GM19463 (cell line): ENCODE results near the gene CLK2.
A peak's percentile ranks its signal among the peaks of the same experiment; 100 is the strongest.
"Not testable (repeated sequence)": the region's sequence is repeated elsewhere in the genome, so short reads cannot be mapped to it uniquely, and the experiment has no call there.

Experiments
- ATAC-seq: cut with Tn5 transposase; IDR thresholded peaks from one replicate; pipeline ENCODE4 v1.9.1; 2021; ENCODE audit warnings: mild to moderate bottlenecking, moderate library complexity; ENCODE audit not compliant: unreplicated experiment

Gene CLK2

DNA sequence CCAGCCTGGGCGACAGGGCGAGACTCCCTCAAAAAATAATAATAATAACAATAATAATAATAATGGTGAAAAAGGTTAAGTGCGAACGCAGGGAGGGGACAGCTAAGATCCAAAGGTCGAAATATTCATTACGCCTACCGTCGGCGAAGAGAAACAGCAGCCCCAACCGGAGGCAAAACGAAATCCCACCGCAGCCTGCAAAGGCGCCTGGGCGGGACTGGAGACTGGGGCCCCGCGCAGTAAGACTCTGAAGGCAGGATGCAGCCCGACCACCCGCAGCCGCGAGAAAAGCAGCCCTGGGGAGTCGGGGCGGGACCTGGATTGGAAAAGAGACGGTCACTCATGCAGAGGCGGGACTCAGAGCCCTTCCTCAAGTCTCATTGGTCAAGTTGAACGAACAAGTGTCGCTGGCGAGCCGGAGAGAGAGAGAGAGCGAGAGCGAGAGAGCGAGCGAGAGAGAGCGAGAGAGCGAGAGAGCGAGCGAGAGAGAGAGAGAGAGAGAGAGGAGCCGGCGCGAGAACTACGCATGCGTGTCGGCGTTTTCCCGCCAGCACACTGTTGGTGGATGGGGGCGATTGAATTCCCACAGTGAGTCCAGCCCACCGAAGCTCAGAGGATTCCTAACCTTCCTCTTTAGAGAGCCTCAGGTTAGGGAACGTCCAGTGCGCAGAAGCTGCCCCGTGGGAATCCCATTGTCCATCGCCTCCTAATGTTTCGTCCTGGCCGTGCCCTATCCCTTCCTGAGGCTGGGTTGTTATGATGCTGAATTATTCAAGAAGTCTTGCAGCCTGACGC lies 28.7 kb downstream of the CLK2 start:
- ATAC-seq: peak; percentile 87

DNA sequence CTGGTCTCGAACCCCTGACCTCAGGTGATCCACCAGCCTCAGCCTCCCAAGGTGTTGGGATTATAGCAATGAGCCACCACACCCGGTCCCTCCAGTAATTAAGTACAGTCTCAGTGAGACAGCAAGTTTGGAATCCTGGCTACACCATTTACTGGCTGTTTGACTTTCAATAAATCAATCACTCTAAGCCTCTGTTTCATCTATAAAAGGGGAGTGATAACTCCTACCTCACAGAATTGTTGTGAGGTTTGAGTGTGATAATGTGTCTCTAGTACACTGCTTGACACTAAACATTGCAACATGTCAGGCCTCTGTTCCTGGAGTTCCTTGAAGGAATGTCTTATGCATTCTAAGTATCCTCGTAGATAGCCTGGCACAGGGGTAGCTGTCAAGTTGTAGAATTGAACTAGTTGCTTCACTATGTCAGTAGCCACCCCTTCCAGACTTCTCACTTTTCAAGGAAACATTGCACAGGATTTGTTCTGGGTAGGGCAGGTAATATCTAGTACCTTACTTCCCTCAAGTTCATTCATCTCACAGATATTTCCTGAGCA lies 30.4 kb downstream of the CLK2 start:
- ATAC-seq: no peak

DNA sequence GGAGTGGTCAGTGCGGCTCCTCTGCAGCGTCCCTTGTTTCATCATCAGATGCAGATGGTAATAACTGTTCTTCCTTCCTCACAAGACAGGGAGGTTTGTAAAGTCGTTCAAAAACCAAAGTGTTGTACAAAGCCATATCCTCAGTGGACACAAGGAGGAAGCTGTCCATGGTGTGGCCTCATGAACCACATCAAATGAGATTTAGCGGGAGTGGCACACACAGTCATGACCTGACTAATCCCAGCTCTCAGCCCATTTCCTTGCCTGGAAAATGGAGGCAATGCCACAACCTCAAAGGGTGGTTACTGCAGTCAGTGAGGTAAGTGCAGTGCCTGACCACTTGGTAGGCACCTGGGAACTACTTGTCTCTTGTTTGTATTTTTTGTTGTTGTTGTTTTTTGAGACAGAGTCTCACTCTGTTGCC lies 31.5 kb downstream of the CLK2 start:
- ATAC-seq: no peak

DNA sequence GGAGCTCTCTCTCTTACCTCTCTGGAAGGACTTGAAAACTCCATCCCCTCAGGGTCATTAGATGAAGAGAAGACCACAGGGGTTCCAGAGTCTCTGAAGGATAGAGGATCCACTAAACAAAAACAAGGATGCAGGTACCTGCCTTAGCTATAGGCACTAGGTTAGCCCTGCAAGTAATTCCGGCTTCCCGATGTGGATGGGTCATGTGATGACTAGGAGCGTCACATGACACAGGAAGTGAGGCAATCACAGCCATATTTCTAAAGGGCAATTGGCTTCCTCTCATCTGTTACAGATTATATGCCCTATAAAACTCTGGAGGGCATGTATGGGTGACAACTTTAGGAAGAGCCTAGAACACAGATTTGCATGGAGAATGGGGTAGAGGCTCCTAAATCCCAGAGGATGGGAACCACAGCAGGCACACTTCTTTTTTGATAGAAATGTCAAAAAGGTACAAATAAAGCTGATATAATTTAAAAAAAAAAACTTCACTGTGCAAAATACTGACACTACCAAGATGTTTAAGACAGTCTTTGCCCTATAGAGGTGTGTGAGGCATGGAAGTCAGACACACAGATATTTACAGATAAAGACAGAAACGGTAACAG lies 32.1 kb downstream of the CLK2 start:
- ATAC-seq: no peak

DNA sequence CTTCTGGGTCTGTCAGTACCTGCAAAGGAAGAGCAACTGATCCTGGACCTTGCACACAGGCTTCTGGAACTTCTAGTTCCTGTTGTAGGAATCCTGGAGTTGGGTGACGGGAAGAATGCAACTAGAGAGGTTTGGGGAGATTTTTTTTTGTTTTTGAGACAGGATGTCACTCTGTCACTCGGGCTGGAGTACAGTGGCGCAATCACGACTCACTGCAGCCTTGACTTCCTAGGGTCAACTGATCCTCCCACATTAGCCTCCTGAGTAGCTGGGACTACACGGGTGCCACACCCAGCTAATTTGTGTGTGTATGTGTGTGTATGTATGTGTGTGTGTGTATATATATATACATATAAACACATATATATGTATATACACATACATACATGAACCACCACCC lies 36.9 kb downstream of the CLK2 start:
- no peak for ATAC-seq

DNA sequence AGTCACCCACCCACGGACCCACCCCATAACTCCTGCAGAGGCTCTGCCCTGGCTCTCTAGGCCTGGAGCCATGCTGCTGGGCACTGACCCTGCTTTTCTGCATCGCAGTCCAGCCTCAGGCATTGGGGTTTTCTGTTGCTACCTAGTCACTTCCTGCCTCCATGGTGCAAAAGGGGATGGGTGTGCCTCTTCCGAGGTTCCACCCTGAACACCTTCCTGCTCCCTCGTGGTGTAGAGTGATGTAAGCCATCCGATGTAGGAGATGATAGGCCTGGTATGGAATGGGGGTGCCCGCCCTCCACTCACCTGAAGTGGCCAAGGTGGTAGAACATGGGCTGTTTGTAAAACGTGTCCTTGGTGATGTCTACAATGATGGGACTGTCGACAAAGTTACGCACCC lies 37.9 kb downstream of the CLK2 start:
- ATAC-seq: not testable (repeated sequence)

DNA sequence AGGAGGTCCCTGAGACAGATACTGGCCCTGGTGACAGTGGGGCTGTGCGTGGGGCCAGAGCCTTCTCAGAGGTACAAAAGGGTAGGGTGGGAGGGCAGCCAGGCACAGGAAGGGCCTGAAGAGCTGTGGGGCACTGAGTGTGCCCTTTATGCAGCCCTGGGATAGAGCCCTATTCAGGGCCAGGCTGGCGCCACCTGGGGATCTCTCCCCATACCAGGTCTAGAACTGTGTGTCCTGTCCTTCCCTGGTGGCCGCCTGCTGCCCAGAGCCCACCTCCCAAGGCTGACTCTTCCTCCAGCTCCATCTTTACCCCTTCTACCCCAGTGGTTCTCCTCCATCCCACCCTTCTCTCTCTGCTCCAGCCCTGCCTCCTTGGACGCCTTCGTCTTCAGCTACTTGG lies 39.8 kb downstream of the CLK2 start:
- not testable (repeated sequence) for ATAC-seq

DNA sequence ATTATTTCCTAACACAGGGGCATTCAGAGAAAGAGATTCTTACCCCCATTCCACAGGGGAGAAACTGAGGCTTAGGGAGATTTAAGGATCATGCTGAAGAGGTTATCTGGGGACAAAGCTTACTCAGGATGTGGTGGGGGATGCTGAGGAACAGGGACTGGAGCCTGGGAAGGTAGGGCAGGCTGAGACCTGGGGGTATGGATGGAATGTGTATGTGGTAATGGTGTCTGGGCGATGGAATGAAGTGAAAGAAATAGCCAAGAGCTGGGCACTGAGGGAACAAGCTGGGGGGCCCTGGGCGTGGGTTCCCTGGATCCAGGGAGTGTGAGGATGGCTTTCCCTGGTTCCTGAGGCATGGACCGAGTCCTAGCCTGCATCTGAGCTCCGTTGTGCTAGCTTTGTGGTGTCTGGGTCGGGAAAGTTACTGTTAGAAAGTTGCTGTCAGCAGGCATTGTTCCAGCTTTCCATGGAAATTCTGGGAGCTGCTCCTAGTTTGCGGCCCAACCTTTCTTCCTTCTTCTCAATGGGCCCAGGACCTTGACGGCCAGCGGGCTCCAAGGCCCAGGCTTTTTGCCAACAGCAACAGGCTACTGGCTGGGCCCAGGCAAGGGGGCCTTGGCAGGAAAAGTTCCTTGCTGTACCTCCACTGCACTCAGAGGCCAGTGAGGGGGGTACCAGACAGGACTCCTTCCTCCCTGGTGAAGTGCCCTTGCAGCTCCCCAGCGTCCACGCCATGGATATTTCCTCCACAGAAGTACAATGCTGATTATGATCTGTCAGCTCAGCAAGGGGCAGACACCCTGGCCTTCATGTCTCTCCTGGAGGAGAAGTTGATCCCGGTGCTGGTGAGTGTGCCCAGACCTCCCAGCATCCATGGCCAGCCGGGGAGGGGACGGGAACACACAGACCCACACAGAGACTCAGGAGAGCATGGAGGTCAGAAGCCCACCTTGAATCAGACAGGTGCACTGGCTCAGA lies 41.0 kb downstream of the CLK2 start:
- ATAC-seq: not testable (repeated sequence)

DNA sequence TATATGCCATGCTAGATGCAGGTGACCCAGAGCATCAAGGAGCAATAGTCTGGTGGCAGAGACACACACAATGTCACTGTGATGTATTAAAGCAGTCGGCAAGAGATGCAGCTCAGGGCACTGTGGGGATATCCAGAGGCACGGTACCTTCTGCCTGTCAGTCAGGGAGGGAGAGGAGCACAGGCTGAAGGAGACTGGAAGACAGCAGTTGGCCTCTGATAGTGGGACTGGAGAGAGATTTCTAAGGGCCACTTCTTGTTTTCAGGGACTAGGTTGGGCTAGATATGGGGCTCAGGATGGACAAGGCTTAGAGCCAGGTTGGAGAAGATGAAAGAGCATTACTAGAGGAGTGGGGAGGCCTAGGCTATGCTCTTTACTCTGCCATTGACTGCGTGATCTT lies 42.0 kb downstream of the CLK2 start:
- not testable (repeated sequence) for ATAC-seq

DNA sequence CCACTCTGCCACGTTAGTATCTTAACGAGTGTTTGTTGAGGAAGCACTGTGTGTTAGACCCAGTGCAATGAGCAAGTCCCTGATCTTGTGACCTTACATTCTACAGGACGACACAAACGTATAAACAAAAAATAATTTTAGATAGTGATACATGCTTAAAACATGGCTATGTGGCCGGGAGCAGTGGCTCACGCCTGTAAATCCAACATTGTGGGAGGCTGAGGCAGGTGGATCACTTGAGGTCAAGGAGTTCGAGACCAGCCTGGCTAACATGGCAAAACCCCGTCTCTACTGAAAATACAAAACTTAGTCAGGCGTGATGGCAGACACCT lies 45.2 kb downstream of the CLK2 start:
- no peak for ATAC-seq

DNA sequence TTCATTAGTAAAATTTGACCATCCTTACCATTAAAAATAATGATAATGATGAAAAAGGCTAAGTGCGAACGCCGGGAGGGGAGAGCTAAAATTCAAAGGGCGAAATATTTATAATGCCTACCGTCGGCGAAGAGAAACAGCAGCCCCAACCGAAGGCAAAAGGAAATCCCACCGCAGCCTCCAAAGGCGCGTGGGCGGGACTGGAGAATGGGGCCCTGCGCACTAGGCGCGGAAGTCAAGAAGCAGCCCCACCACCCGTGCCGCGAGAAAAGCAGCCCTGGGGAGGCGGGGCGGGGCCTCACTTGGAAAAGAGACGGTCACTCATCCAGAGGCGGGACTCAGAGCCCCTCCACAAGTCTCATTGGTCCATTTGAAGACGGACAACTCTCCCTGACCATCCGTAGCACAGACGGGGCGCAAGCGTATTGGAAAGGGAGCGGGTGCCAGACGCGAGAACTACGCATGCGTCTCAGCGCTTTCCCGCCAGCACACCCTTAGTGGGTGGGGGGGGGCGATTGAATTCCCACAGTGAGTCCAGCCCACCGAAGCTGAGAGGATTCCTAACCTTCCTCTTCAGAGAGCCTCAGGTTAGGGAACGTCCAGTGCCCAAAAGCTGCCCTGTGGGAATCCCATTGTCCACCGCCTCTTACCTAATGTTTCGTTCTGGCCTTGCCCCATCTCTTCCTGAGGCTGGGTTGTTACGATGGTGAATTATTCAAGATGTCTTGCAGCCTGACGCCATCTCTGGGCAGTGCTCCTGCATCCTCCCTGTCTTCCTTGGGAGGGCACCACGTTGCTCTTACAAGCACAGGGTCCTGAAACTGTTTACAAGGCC lies 45.8 kb downstream of the CLK2 start:
- peak; percentile 93 for ATAC-seq

DNA sequence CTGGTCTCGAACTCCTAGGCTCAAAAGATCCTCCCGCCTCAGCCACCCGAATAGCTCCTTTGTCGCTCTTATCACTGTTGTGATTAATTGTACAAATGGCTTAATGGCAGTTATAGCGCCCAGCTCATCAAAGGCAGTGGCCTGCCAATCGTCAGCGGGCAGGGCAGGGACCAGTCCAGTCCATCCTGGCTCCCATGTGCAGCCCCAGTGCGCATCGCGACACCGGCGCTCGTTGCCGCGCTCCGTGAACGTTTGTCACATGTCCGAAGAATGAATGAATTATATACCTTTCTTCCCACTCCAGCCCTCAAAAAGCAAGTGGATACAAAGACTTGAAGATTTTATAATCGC lies 46.4 kb downstream of the CLK2 start:
- ATAC-seq: no peak

DNA sequence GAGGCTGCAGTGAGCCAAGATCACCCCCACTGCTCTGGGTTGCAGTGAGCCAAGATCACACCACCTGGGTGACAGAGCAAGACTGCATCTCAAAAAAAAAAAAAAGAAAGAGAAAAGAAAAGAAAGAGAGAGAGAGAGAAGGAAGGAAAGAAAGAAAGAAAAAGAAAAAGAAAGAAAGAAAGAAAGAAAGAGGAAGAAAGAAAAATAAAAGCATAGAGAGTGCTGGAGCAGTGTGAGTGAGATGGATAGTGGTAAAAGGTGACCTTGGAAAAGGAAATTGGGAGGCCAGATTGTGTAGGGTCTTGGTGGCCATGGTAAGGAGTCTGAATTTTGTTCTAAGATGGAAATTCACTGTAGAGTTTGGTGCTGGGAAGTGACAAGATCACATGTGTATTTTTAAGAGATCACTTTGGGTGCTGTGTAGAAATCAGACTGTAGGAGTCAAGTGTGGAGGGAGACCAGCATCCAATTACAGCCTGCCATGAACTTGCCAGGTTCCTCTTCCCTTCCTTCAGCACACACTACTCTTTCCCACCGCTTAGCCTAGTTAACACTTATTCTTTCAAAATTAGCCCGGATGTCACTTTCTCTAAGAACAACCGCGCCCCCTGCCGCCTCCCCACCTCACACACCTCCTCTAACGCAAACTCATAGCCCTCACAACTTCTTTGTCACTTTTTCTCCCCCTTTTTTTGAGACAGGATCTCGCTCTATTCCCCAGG lies 47.0 kb downstream of the CLK2 start:
- no peak for ATAC-seq

DNA sequence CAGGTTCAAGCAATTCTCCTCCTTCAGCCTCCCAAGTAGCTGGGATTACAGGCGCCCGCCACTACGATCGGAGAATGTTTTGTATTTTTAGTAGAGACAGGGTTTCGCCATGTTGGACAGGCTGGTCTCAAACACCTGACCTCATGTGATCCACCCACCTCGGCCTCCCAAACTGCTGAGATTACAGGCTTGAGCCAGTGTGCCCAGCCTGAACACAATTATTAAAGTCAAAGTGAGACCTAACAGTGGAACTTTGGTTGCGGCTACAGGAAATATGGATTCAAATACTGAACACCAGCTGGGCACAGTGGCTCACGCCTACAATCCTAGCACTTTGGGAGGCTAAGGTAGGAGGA lies 47.9 kb downstream of the CLK2 start:
- ATAC-seq: not testable (repeated sequence)

DNA sequence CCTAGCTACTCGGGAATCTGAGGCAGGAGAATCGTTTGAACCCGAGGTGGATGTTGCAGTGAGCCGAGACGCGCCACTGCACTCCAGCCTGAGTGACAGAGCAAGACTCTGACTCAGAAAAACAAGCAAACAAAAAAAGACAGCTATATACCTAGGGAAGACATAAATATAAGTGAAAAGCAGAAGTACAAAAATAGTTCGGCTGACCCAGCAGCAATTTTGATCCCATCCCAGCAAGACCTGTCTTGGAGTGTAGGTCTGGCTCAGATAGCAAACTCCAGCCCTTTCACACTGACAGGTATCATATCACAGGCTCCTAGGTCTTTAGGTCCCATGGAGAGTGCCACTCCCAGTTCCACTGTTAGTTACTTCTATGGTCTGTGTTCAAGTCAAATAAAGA lies 50.3 kb downstream of the CLK2 start:
- no peak for ATAC-seq

DNA sequence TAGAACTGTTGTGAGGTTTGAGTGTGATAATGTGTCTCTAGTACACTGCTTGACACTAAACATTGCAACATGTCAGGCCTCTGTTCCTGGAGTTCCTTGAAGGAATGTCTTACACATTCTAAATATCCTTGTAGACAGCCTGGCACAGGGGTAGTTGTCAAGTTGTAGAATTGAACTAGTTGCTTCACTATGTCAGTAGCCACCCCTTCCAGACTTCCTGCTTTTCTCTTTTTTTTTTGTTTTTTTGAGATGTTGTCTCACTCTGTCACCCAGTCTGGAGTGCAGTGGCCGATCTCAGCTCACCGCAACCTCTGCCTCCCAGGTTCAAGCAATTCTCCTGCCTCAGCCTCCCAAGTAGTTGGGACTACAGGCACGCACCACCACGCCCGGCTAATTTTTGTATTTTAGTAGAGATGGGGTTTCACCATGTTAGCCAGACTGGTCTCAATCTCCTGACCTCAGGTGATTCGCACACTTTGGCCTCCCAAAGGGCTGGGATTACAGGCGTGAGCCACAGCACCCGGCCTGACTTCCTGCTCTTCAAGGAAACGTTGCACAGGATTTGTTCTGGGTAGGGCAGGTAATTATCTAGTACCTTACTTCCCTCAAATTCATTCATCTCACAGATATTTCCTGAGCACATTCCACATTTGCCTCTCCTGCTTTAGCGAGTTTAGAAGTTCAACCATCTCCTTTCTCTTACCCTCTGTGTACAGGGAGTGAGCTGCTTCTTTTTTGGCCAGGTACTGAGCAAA lies 52.9 kb downstream of the CLK2 start:
- not testable (repeated sequence) for ATAC-seq

DNA sequence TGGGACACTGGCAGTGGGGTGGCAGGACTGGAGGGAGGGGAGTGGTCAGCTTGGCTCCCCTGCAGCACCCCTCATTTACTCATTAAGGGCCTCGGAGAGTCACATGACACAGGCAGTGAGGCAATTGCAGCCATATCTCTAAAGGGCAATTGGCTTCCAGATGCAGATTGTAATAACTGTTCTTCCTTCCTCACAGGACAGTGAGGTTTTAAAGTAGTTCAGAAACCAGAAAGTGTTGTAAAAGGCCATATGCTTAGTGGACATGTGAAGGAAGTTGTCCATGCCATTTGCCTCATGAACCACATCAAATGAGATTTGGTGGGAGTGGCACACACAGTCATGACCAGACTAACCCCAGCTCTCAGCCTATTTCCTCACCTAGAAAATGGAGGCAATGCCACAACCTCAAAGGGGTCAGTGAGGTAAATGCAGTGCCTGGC lies 53.7 kb downstream of the CLK2 start:
- no peak for ATAC-seq

DNA sequence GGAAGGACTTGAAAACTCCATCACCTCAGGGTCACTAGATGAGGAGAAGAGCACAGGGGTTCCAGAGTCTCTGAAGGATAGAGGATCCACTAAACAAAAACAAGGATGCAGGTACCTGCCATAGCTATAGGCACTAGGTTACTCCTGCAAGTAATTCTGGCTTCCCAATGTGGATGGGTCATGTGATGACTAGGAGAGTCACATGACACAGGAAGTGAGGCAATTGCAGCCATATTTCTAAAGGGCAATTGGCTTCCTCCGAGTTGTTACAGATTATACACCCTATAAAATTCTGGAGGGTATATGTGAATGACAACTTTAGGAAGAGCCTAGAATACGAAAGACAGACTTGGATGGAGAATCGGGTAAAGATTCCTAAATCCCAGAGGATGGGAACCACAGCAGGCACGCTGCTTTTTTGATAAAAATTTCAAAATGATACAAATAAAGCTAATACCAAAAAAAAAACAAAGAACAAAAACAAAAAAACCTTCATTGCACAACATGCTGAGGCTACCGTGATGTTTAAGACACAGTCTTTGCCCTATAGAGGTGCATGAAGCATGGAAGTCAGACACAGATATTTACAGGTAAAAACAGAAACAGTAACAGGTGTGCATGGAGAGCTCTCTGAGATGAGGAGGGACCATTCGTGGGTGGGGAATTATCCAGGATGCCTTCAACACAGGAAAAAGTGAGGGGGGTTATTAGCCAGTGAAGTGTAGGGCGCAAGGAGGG lies 54.3 kb downstream of the CLK2 start:
- ATAC-seq: no peak
